Activated CD4-positive, alpha-beta T cell treated with anti-CD3 and anti-CD28 coated beads for 48 hours (primary cell): Measurements from ENCODE around the gene RFX2.
"Not testable (repeated sequence)": the region's sequence is repeated elsewhere in the genome, so short reads cannot be mapped to it uniquely, and the experiment has no call there.

Experiments
- DNase-seq: peaks from one replicate; pipeline ENCODE4 v3.0.0-alpha.2; 2020

Gene RFX2

GRCh38 chr19:5966941-5967340 is 143.4 kb downstream of the RFX2 start:
- no peak for DNase-seq

GRCh38 chr19:5966215-5966614 is 144.1 kb downstream of the RFX2 start:
- no peak for DNase-seq

GRCh38 chr19:5964816-5965565 is 145.3 kb downstream of the RFX2 start:
- DNase-seq, result no peak

- no peak for DNase-seq
These were observed 146.4 kb downstream of the RFX2 start for GRCh38 chr19:5963855-5964254.

GRCh38 chr19:5963259-5963658 is 147.0 kb downstream of the RFX2 start:
- not testable (repeated sequence) for DNase-seq

- DNase-seq, result peak; percentile 68
These were observed 148.0 kb downstream of the RFX2 start for GRCh38 chr19:5961969-5962945.

- DNase-seq, result not testable (repeated sequence)
These were observed 148.7 kb downstream of the RFX2 start for GRCh38 chr19:5961641-5961968.

- DNase-seq, result no peak
These were observed 150.0 kb downstream of the RFX2 start for GRCh38 chr19:5960005-5961001.

- DNase-seq, result no peak
These were observed 150.9 kb downstream of the RFX2 start for GRCh38 chr19:5959260-5960004.

GRCh38 chr19:5958851-5959122 is 151.5 kb downstream of the RFX2 start:
- DNase-seq, result no peak

GRCh38 chr19:5958074-5958850 is 152.0 kb downstream of the RFX2 start:
- DNase-seq, result no peak

- no peak for DNase-seq
These were observed 153.1 kb downstream of the RFX2 start for GRCh38 chr19:5957170-5957569.

GRCh38 chr19:5956728-5957127 is 153.6 kb downstream of the RFX2 start:
- DNase-seq, result no peak

- no peak for DNase-seq
These were observed 154.0 kb downstream of the RFX2 start for GRCh38 chr19:5956323-5956722.

- no peak for DNase-seq
These were observed 154.7 kb downstream of the RFX2 start for GRCh38 chr19:5955636-5955935.

- no peak for DNase-seq
These were observed 156.0 kb downstream of the RFX2 start for GRCh38 chr19:5954293-5954692.

- DNase-seq, result peak; percentile 64
These were observed 156.6 kb downstream of the RFX2 start for GRCh38 chr19:5953680-5954213.

- DNase-seq, result no peak
These were observed 157.2 kb downstream of the RFX2 start for GRCh38 chr19:5953030-5953589.

GRCh38 chr19:5952193-5953029 is 157.9 kb downstream of the RFX2 start:
- DNase-seq, result no peak

GRCh38 chr19:5951338-5951861 is 158.9 kb downstream of the RFX2 start:
- DNase-seq, result no peak
